ENCODE data around the gene RBBP5. TPM values are rescaled to one million over a fixed set of nuclear protein-coding genes. Genes with fewer than 3 reads are reported as not detected.

RBBP5 gene
- total RNA-seq, 2 experiments from 2014 or later: 14.8 to 15.6 TPM

- Histone ChIP-seq H3K27ac (ENCODE audit: low read depth in 1 of 2, low read length in 2 of 2) (no peak overlapping the region), H3K36me3 (ENCODE audit: insufficient read depth, low read length) (no peaks in the 10 kb centered on the region), H3K9me3 (ENCODE audit: control insufficient read depth in 1 of 2, insufficient read depth in 1 of 2, low read length in 2 of 2) (no peaks in the 10 kb centered on the region), H3K4me3 (ENCODE audit: low read length) (no peak overlapping the region), H3K4me1 (ENCODE audit: insufficient read depth, low read length) (peaks cover 7% of the 10 kb centered on the region), H3K27me3 (ENCODE audit: control insufficient read depth in 1 of 2, insufficient read depth in 2 of 2, low read length in 2 of 2) (no peaks in the 10 kb centered on the region)
- intact Hi-C loops (cut with DNase I, micrococcal nuclease): loop anchor here in 1 of 2 experiments (10.0 kb wide), 1 partner anchor 647 kb away; the partner anchor contains the start of gene RAB29
- ChIA-PET POLR2A (no interaction called here), CTCF (interaction anchor here (1.2 kb wide), 1 partner anchor 14 kb away, joined by 4 read pairs; no protein-coding TSS in a partner anchor)
- Mint-ChIP-seq H3K36me3 (ENCODE audit: low read depth) (no peaks in the 10 kb centered on the region), H3K4me1 (ENCODE audit: low read depth) (peaks cover 4% of the 10 kb centered on the region), H3K27me3 (no peaks in the 10 kb centered on the region), H3K4me3 (no peak overlapping the region), H3K27ac (no peak overlapping the region), H3K9me3 (no peaks in the 10 kb centered on the region)
- TF ChIP-seq CTCF (IDR thresholded peaks at IDR 0.05): no peak
- no peak for DNase-seq
- ATAC-seq (ENCODE audit: poor library complexity): no peak
Measured at GRCh38 chr1:205127646-205128045, 5.9 kb upstream of the RBBP5 start.

GRCh38 chr1:205124726-205125125 lies 2.9 kb upstream of the RBBP5 start:
- Histone ChIP-seq H3K27me3 (ENCODE audit: control insufficient read depth in 1 of 2, insufficient read depth in 2 of 2, low read length in 2 of 2) (no peaks in the 10 kb centered on the region), H3K36me3 (ENCODE audit: insufficient read depth, low read length) (no peaks in the 10 kb centered on the region), H3K4me3 (ENCODE audit: low read length) (no peak overlapping the region), H3K9me3 (ENCODE audit: control insufficient read depth in 1 of 2, insufficient read depth in 1 of 2, low read length in 2 of 2) (no peaks in the 10 kb centered on the region), H3K4me1 (ENCODE audit: insufficient read depth, low read length) (peaks cover 26% of the 10 kb centered on the region), H3K27ac (ENCODE audit: low read depth in 1 of 2, low read length in 2 of 2) (no peak overlapping the region)
- DNase-seq (no peak), ATAC-seq (ENCODE audit: poor library complexity) (no peak)
- H3K27ac Mint-ChIP-seq: no peak overlapping the region
- H3K27me3 Mint-ChIP-seq: no peaks in the 10 kb centered on the region
- H3K4me1 Mint-ChIP-seq (ENCODE audit: low read depth): peaks cover 33% of the 10 kb centered on the region
- intact Hi-C loops (cut with DNase I, micrococcal nuclease): loop anchor here (2.0 to 10.0 kb wide), 7 partner anchors 20 to 1488 kb away; partner anchors contain the start of genes EIF2D (in 1 of the 2), ELK4 (in 1 of the 2), PPP1R15B (in 1 of the 2) and RAB29 (in 1 of the 2)
- H3K9me3 Mint-ChIP-seq: no peaks in the 10 kb centered on the region
- CTCF ChIA-PET: no interaction called here
- POLR2A ChIA-PET: no interaction called here
- TF ChIP-seq CTCF (IDR thresholded peaks at IDR 0.05): no peak
- H3K4me3 Mint-ChIP-seq: peak overlapping the region; percentile 70
- peaks cover 23% of the 10 kb centered on the region for H3K36me3 Mint-ChIP-seq (ENCODE audit: low read depth)

GRCh38 chr1:205122489-205122882 lies 708 bp upstream of the RBBP5 start:
- peaks cover 5% of the 10 kb centered on the region for H3K36me3 ChIP-seq (ENCODE audit: insufficient read depth, low read length)
- peak overlapping the region; percentile 90 to 94 for H3K27ac ChIP-seq (ENCODE audit: low read depth in 1 of 2, low read length in 2 of 2)
- Mint-ChIP-seq H3K9me3 (no peaks in the 10 kb centered on the region), H3K4me1 (ENCODE audit: low read depth) (peaks cover 45% of the 10 kb centered on the region), H3K36me3 (ENCODE audit: low read depth) (peaks cover 34% of the 10 kb centered on the region), H3K27me3 (no peaks in the 10 kb centered on the region), H3K27ac (peak overlapping the region; percentile 98), H3K4me3 (peak overlapping the region; percentile 94)
- H3K27me3 ChIP-seq (ENCODE audit: control insufficient read depth in 1 of 2, insufficient read depth in 2 of 2, low read length in 2 of 2): no peaks in the 10 kb centered on the region
- DNase-seq: no peak
- ChIA-PET CTCF (interaction anchor here (0.9 to 2.4 kb wide), 4 partner anchors 19 to 134 kb away, joined by 3 to 19 read pairs (median 6); partner anchors contain the start of gene TMCC2), POLR2A (interaction anchor here (1.3 to 2.4 kb wide), 4 partner anchors 13 to 198 kb away, joined by 3 to 9 read pairs (median 6); no protein-coding TSS in a partner anchor)
- no peak for ATAC-seq (ENCODE audit: poor library complexity)
- no peaks in the 10 kb centered on the region for H3K9me3 ChIP-seq (ENCODE audit: control insufficient read depth in 1 of 2, insufficient read depth in 1 of 2, low read length in 2 of 2)
- no peak for TF ChIP-seq CTCF (IDR thresholded peaks at IDR 0.05)
- intact Hi-C loops (cut with DNase I, micrococcal nuclease): loop anchor here (1.0 to 10.0 kb wide), 10 partner anchors 19 to 1490 kb away; partner anchors contain the start of genes DSTYK (in 2 of the 2), EIF2D (in 1 of the 2), ELK4 (in 1 of the 2) and PPP1R15B (in 1 of the 2)
- H3K4me3 ChIP-seq (ENCODE audit: low read length): peak overlapping the region; percentile 79
- peaks cover 32% of the 10 kb centered on the region for H3K4me1 ChIP-seq (ENCODE audit: insufficient read depth, low read length)

Measured in CD4-positive, alpha-beta T cell (primary cell).